Measurements from ENCODE around the gene ZNF169.

DNA sequence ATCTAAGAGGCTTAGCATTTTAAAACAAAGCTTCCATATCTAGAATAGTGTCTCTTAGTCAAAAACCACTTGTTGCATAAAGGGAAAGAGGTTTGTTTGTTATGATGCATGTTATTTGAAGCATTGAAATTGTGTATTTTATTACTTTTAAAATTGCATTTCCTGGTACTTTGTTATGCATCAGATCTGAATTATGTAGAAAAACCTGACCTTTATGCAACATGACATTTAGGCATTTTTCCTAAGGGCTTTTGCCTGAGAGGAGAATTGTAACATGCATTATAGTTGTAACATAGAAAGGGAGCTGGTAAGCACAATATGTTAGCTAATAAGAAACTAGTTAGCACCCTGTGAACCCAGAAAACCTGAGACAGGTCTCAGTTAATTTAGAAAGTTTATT lies 22.0 kb downstream of the ZNF169 start:
- no peak for TF ChIP-seq CTCF (conservative IDR thresholded peaks at IDR 0.05; ENCODE audit: low read depth in 2 of 2)
- no peak for TF ChIP-seq EZH2 (IDR thresholded peaks at IDR 0.05; ENCODE audit: low read depth, unreplicated experiment)
- no peak for TF ChIP-seq EZH2phosphoT487 (IDR thresholded peaks at IDR 0.05; ENCODE audit: unreplicated experiment)
